SK-N-SH treated with all-trans-retinoic acid at 6 μM for 48 hours (cell line): Measurements from ENCODE around the gene TWF2.

Source experiments
- ATAC-seq: fragments of 200-7000 bp; cut with Tn5 transposase; 3 replicates; pipeline ENCODE4 v1.9.1; 2020; ENCODE audit warnings: mild to moderate bottlenecking, moderate library complexity
- BACH2 ChIP-seq: fragments of 250-450 bp; sonication (Bioruptor Pico); IDR thresholded peaks from 2 replicates; pipeline ENCODE4 v1.9.0; 2021; ENCODE audit warnings: mild to moderate bottlenecking, borderline replicate concordance
- GLIS3 ChIP-seq: fragments of 250-450 bp; sonication (Bioruptor Pico); IDR thresholded peaks from 2 replicates; pipeline ENCODE4 v1.5.0; 2020; ENCODE audit warnings: mild to moderate bottlenecking, moderate library complexity
- ISL1 ChIP-seq: fragments of 250-450 bp; sonication (Bioruptor Pico); IDR thresholded peaks from 2 replicates; pipeline ENCODE4 v2.1.2; 2022; ENCODE audit warnings: mild to moderate bottlenecking, moderate library complexity
- OSR1 ChIP-seq: fragments of 250-450 bp; sonication (Bioruptor Pico); IDR thresholded peaks from 2 replicates; pipeline ENCODE4 v1.8.0; 2022; ENCODE audit warnings: moderate library complexity, mild to moderate bottlenecking, inconsistent platforms
- PPARA ChIP-seq: fragments of 250-450 bp; sonication (Bioruptor Pico); IDR thresholded peaks from 2 replicates; pipeline ENCODE4 v1.5.0; 2020; ENCODE audit warnings: mild to moderate bottlenecking, borderline replicate concordance
- RARB ChIP-seq: fragments of 250-450 bp; sonication (Bioruptor Pico); IDR thresholded peaks from 2 replicates; pipeline ENCODE4 v1.8.0; 2021; ENCODE audit warnings: mild to moderate bottlenecking, moderate library complexity
- TCF4 ChIP-seq: fragments of 250-450 bp; sonication (Bioruptor Pico); IDR thresholded peaks from 2 replicates; pipeline ENCODE4 v1.8.0; 2021; ENCODE audit warnings: mild to moderate bottlenecking, moderate library complexity, borderline replicate concordance
- TOX ChIP-seq: fragments of 250-450 bp; sonication (Bioruptor Pico); IDR thresholded peaks from 2 replicates; pipeline ENCODE4 v1.8.0; 2021; ENCODE audit warnings: mild to moderate bottlenecking, moderate library complexity, borderline replicate concordance
- ZC3H10 ChIP-seq: fragments of 250-450 bp; sonication (Bioruptor Pico); IDR thresholded peaks from 2 replicates; pipeline ENCODE4 v1.5.1; 2021; ENCODE audit warnings: mild to moderate bottlenecking, moderate library complexity
- ZNF70 ChIP-seq: fragments of 450-650 bp; formaldehyde crosslinking; IDR thresholded peaks from 2 replicates; pipeline ENCODE4 v1.5.0; 2020; ENCODE audit warnings: mild to moderate bottlenecking, moderate library complexity
- TF ChIP-seq, protein P1 (sequence below): fragments of 250-450 bp; sonication (Bioruptor Pico); IDR thresholded peaks from 2 replicates; pipeline ENCODE4 v1.5.1; 2020; ENCODE audit warnings: low read depth, mild to moderate bottlenecking, moderate library complexity
- TF ChIP-seq, protein P2 (sequence below): fragments of 250-450 bp; sonication (Bioruptor Pico); IDR thresholded peaks from 2 replicates; pipeline ENCODE4 v1.5.1; 2021; ENCODE audit warnings: mild to moderate bottlenecking, moderate library complexity
- TF ChIP-seq, protein P3 (sequence below): fragments of 250-450 bp; sonication (Bioruptor Pico); IDR thresholded peaks from 2 replicates; pipeline ENCODE4 v1.8.0; 2020; ENCODE audit warnings: mild to moderate bottlenecking, moderate library complexity, borderline replicate concordance
- TF ChIP-seq, protein P4 (sequence below): fragments of 250-450 bp; sonication (Bioruptor Pico); IDR thresholded peaks from 2 replicates; pipeline ENCODE4 v1.5.0; 2020; ENCODE audit warnings: mild to moderate bottlenecking, moderate library complexity
- TF ChIP-seq, protein P5 (sequence below): fragments of 250-450 bp; sonication (Bioruptor Pico); IDR thresholded peaks from 2 replicates; pipeline ENCODE4 v1.8.0; 2021; ENCODE audit warnings: low read depth, mild to moderate bottlenecking, moderate library complexity, borderline replicate concordance

TWF2 gene

DNA sequence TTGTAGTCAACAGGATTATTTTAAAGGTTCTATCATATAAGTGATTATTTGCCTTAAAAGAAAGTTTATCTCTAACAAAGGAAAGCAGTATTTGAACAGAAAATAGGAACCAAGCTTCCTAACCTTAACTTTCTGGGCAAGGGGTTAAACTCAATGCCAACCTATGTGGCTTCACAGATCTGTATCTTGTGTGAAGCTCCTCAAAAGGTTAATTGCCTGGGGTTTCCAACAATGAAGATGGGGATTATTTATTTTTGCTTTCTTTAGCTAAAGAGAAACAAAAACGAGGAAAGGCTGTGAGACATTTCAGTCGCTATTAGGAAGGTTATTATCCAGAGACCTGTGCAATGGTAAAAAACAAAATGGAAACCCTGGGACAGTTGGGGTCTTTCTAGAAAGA, 40.6 kb upstream of the TWF2 start:
- TF ChIP-seq OSR1 (CRISPR knock-in tag) (no peak), ISL1 (CRISPR knock-in tag) (no peak)
- TF ChIP-seq, protein P1, sequence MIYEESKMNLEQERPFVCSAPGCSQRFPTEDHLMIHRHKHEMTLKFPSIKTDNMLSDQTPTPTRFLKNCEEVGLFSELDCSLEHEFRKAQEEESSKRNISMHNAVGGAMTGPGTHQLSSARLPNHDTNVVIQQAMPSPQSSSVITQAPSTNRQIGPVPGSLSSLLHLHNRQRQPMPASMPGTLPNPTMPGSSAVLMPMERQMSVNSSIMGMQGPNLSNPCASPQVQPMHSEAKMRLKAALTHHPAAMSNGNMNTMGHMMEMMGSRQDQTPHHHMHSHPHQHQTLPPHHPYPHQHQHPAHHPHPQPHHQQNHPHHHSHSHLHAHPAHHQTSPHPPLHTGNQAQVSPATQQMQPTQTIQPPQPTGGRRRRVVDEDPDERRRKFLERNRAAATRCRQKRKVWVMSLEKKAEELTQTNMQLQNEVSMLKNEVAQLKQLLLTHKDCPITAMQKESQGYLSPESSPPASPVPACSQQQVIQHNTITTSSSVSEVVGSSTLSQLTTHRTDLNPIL: no peak
- ATAC-seq: no peak

DNA sequence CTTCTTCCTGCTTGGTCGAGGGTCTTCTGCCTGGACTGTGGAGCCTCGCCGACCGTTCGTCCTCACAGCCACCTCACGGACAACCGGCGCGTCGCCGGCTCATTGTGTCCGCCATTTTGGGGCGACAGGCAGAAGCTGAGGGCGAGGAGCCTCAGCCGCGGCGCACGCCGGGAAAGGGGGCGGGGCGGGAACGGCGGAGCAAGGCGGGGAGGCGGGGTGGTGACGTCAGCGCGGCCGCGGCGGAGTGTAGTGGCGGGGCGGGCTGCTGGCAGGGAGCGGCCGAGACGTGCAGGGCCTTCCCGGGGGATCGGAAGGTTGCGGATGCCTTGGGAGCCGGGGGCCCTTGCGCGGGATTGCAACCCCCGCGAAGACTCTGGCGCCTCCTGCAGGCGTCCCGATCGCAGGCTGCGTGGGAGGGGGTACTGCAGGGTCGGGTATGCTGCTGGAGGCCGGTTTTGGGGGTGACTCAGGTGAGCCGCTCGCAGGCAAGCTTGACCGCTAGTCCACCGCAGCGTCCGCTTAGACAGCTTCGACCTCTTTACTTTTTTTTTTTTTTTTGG, 39.6 kb upstream of the TWF2 start, which contains the start of gene WDR82:
Gene WDR82 (minus strand): TSS at position 140 of the 560 bp plus-strand sequence. CDS start 288 bp downstream, outside the sequence.
- ATAC-seq: peak; percentile 85
- TF ChIP-seq TCF4 (CRISPR knock-in tag) (no peak), ZC3H10 (no peak), TOX (no peak), GLIS3 (no peak)
- TF ChIP-seq, protein P2, sequence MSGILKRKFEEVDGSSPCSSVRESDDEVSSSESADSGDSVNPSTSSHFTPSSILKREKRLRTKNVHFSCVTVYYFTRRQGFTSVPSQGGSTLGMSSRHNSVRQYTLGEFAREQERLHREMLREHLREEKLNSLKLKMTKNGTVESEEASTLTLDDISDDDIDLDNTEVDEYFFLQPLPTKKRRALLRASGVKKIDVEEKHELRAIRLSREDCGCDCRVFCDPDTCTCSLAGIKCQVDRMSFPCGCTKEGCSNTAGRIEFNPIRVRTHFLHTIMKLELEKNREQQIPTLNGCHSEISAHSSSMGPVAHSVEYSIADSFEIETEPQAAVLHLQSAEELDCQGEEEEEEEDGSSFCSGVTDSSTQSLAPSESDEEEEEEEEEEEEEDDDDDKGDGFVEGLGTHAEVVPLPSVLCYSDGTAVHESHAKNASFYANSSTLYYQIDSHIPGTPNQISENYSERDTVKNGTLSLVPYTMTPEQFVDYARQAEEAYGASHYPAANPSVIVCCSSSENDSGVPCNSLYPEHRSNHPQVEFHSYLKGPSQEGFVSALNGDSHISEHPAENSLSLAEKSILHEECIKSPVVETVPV (CRISPR knock-in tag): no peak
- TF ChIP-seq, protein P1: no peak
- TF ChIP-seq, protein P3, sequence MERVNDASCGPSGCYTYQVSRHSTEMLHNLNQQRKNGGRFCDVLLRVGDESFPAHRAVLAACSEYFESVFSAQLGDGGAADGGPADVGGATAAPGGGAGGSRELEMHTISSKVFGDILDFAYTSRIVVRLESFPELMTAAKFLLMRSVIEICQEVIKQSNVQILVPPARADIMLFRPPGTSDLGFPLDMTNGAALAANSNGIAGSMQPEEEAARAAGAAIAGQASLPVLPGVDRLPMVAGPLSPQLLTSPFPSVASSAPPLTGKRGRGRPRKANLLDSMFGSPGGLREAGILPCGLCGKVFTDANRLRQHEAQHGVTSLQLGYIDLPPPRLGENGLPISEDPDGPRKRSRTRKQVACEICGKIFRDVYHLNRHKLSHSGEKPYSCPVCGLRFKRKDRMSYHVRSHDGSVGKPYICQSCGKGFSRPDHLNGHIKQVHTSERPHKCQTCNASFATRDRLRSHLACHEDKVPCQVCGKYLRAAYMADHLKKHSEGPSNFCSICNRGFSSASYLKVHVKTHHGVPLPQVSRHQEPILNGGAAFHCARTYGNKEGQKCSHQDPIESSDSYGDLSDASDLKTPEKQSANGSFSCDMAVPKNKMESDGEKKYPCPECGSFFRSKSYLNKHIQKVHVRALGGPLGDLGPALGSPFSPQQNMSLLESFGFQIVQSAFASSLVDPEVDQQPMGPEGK (CRISPR knock-in tag): peak; percentile 74; the same call in 1 of the 2 replicates

DNA sequence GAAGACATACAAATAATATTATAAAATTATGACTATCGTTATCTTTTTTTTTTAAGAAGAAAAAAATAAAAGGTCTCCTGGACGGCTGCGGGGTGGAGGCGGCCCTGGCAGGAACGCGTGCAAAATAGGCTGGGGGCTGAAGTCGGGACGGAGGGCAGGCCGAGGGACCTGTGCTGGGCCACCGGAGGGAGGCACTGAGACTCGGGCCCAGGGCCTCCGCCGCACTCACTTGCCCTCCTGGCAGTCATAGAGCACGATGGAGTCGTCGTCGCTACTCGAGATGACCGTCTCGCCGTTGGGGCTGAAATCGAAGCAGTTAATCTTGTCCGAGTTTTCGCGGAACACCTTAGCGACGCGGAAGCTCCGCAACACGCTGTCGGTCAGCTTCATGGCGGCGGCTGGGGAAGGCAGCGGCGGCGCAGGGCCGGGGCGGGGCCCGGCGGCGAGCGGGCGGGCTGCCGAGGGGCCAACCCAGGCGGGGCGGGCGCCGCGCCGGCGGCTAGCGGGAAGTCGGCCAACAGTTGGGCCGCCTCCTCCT, 39.1 kb upstream of the TWF2 start:
- TF ChIP-seq TOX: no peak
- TF ChIP-seq ZC3H10: no peak
- TF ChIP-seq, protein P4, sequence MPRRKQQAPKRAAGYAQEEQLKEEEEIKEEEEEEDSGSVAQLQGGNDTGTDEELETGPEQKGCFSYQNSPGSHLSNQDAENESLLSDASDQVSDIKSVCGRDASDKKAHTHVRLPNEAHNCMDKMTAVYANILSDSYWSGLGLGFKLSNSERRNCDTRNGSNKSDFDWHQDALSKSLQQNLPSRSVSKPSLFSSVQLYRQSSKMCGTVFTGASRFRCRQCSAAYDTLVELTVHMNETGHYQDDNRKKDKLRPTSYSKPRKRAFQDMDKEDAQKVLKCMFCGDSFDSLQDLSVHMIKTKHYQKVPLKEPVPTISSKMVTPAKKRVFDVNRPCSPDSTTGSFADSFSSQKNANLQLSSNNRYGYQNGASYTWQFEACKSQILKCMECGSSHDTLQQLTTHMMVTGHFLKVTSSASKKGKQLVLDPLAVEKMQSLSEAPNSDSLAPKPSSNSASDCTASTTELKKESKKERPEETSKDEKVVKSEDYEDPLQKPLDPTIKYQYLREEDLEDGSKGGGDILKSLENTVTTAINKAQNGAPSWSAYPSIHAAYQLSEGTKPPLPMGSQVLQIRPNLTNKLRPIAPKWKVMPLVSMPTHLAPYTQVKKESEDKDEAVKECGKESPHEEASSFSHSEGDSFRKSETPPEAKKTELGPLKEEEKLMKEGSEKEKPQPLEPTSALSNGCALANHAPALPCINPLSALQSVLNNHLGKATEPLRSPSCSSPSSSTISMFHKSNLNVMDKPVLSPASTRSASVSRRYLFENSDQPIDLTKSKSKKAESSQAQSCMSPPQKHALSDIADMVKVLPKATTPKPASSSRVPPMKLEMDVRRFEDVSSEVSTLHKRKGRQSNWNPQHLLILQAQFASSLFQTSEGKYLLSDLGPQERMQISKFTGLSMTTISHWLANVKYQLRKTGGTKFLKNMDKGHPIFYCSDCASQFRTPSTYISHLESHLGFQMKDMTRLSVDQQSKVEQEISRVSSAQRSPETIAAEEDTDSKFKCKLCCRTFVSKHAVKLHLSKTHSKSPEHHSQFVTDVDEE (CRISPR knock-in tag): no peak
- TF ChIP-seq, protein P5, sequence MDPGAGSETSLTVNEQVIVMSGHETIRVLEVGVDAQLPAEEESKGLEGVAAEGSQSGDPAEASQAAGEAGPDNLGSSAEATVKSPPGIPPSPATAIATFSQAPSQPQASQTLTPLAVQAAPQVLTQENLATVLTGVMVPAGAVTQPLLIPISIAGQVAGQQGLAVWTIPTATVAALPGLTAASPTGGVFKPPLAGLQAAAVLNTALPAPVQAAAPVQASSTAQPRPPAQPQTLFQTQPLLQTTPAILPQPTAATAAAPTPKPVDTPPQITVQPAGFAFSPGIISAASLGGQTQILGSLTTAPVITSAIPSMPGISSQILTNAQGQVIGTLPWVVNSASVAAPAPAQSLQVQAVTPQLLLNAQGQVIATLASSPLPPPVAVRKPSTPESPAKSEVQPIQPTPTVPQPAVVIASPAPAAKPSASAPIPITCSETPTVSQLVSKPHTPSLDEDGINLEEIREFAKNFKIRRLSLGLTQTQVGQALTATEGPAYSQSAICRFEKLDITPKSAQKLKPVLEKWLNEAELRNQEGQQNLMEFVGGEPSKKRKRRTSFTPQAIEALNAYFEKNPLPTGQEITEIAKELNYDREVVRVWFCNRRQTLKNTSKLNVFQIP (CRISPR knock-in tag): no peak
- TF ChIP-seq ZNF70 (CRISPR knock-in tag): no peak
- TF ChIP-seq RARB (CRISPR knock-in tag): no peak
- TF ChIP-seq BACH2 (CRISPR knock-in tag): no peak
- TF ChIP-seq PPARA (CRISPR knock-in tag): no peak
- TF ChIP-seq, protein P3 (CRISPR knock-in tag): no peak
- peak; percentile 76 for ATAC-seq
